Sigmoid colon (tissue), 4 donors: ENCODE data around the gene ELOVL5.

Source experiments
- EP300 ChIP-seq, 4 donors: sonication (generic); formaldehyde crosslinking; IDR thresholded peaks; one replicate each; pipeline ENCODE4 v1.6.1; 2017; ENCODE audit warnings: antibody characterized with exemption in 4 of 4
- POLR2A ChIP-seq, 2 donors: fragments of 450-650 bp; IDR thresholded peaks; one replicate each; pipeline ENCODE4 v1.6.1; 2016; ENCODE audit warnings: antibody characterized with exemption in 2 of 2, mild to moderate bottlenecking in 2 of 2, moderate library complexity in 2 of 2
- POLR2AphosphoS5 ChIP-seq, 4 donors: sonication (generic); formaldehyde crosslinking; IDR thresholded peaks; one replicate each; pipeline ENCODE4 v1.6.1; 2017; ENCODE audit warnings: antibody characterized with exemption in 4 of 4
- TF ChIP-seq, protein P1 (sequence below), 4 experiments: fragments of 450-650 bp in 3 of 4; fragments of 200-600 bp in 1 of 4; IDR thresholded peaks; one replicate each; pipeline ENCODE4 v1.5.1; 2016 to 2019; ENCODE audit warnings: antibody characterized with exemption in 4 of 4, mild to moderate bottlenecking in 3 of 4, moderate library complexity in 2 of 4

DNA sequence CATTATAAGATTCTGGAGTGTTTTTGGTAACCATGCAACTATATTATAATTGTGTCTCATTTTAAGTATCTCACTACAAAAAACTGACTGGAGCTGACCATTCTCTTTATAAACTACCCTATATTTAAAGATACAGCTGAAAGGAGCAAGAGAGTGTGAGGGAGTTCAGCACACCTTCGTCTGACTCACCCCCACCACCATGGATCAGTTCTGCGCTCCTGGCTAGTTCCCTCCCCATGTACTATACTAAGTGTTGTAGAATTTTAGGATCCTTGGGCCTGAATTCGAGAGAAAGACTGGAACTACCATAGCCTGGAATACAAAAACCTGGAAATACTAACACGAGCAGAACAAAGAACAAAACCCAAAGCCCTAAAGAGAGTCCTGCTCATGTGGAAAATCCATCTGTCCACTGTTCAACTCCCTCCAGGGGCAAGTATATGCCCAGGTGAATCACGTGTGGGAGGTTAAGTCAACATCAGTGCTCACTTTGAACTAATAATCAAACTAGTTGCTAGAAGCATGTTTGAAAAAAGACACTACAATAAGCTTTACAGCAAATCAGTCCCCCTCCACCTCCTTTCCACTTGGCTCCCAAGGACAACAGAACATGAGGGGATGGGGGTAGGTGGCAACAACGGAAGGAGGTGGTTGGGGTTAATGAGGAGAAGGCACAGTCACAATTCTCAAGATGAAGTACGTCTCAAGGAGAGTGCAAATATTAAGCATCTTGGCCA is 46.8 kb downstream of the ELOVL5 start:
- TF ChIP-seq, protein P1, sequence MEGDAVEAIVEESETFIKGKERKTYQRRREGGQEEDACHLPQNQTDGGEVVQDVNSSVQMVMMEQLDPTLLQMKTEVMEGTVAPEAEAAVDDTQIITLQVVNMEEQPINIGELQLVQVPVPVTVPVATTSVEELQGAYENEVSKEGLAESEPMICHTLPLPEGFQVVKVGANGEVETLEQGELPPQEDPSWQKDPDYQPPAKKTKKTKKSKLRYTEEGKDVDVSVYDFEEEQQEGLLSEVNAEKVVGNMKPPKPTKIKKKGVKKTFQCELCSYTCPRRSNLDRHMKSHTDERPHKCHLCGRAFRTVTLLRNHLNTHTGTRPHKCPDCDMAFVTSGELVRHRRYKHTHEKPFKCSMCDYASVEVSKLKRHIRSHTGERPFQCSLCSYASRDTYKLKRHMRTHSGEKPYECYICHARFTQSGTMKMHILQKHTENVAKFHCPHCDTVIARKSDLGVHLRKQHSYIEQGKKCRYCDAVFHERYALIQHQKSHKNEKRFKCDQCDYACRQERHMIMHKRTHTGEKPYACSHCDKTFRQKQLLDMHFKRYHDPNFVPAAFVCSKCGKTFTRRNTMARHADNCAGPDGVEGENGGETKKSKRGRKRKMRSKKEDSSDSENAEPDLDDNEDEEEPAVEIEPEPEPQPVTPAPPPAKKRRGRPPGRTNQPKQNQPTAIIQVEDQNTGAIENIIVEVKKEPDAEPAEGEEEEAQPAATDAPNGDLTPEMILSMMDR (IDR thresholded peaks at IDR 0.05), result no peak
- TF ChIP-seq POLR2AphosphoS5 (IDR thresholded peaks at IDR 0.05) (no peak), POLR2A (IDR thresholded peaks at IDR 0.05) (no peak), EP300 (IDR thresholded peaks at IDR 0.05) (no peak)
